ENCODE data around the gene TRAPPC14. TPM values are rescaled to one million over a fixed set of nuclear protein-coding genes. Genes with fewer than 3 reads are reported as not detected.
"Not testable (repeated sequence)": the region's sequence is repeated elsewhere in the genome, so short reads cannot be mapped to it uniquely, and the experiment has no call there.

The TRAPPC14 gene
- total RNA-seq, 1 donor from 2014 or later: 65.3 TPM

GRCh38 chr7:100148225-100148558, 10.3 kb downstream of the TRAPPC14 start:
- ChIA-PET POLR2A (interaction anchor here (0.6 to 3.2 kb wide), 37 partner anchors 8 to 1126 kb away, joined by 3 to 57 read pairs (median 5); partner anchors contain the start of genes AP4M1, BUD31, FBXO24 and GAL3ST4), CTCF (interaction anchor here (1.0 to 1.3 kb wide), 5 partner anchors 15 to 52 kb away, joined by 3 to 5 read pairs (median 4); no protein-coding TSS in a partner anchor)
- TF ChIP-seq CTCF (IDR thresholded peaks at IDR 0.05): no peak
- H3K4me3 Mint-ChIP-seq: peak overlapping the region; percentile 100
- intact Hi-C loops (cut with micrococcal nuclease): loop anchor here (1.0 to 2.0 kb wide), 8 partner anchors 10 to 281 kb away; partner anchors contain the start of genes GPC2, MEPCE, STAG3 and TRAPPC14
- ATAC-seq (ENCODE audit: low read depth) (peak; percentile 0), DNase-seq (no peak)
- H3K9me3 Mint-ChIP-seq: no peaks in the 10 kb centered on the region
- H3K4me1 Mint-ChIP-seq: peaks cover 43% of the 10 kb centered on the region
- H3K36me3 Mint-ChIP-seq (ENCODE audit: low read depth): peaks cover 26% of the 10 kb centered on the region
- H3K27ac Mint-ChIP-seq: peak overlapping the region; percentile 99
- no peaks in the 10 kb centered on the region for H3K27me3 Mint-ChIP-seq

GRCh38 chr7:100147278-100147677, 11.2 kb downstream of the TRAPPC14 start:
- Mint-ChIP-seq H3K27me3 (no peaks in the 10 kb centered on the region), H3K27ac (no peak overlapping the region), H3K9me3 (no peaks in the 10 kb centered on the region), H3K4me3 (no peak overlapping the region), H3K4me1 (peaks cover 35% of the 10 kb centered on the region), H3K36me3 (ENCODE audit: low read depth) (peaks cover 18% of the 10 kb centered on the region)
- intact Hi-C loops (cut with micrococcal nuclease): no loop called here
- no peak for TF ChIP-seq CTCF (IDR thresholded peaks at IDR 0.05)
- ChIA-PET POLR2A (interaction anchor here (0.6 to 3.2 kb wide), 7 partner anchors 9 to 738 kb away, joined by 3 to 31 read pairs (median 13); partner anchors contain the start of genes BUD31, GPC2, MBLAC1 and PDAP1), CTCF (interaction anchor here (1.1 to 1.2 kb wide), 2 partner anchors 14 to 18 kb away, joined by 3 read pairs; no protein-coding TSS in a partner anchor)
- no peak for DNase-seq
- ATAC-seq (ENCODE audit: low read depth): no peak

GRCh38 chr7:100146350-100146749, 12.2 kb downstream of the TRAPPC14 start:
- CTCF ChIA-PET: interaction anchor here (1.2 kb wide), 1 partner anchor 14 kb away, joined by 5 read pairs; no protein-coding TSS in a partner anchor
- H3K27me3 Mint-ChIP-seq; intact Hi-C loops (cut with micrococcal nuclease); H3K9me3 Mint-ChIP-seq; H3K27ac Mint-ChIP-seq; DNase-seq; ATAC-seq (ENCODE audit: low read depth); H3K4me3 Mint-ChIP-seq: not testable (repeated sequence)
- peaks cover 30% of the 10 kb centered on the region for H3K4me1 Mint-ChIP-seq
- POLR2A ChIA-PET: interaction anchor here (0.5 to 2.9 kb wide), 8 partner anchors 8 to 766 kb away, joined by 3 to 31 read pairs (median 4); partner anchors contain the start of genes AP4M1, GPC2 and STAG3
- peaks cover 12% of the 10 kb centered on the region for H3K36me3 Mint-ChIP-seq (ENCODE audit: low read depth)

GRCh38 chr7:100142461-100142860, 16.1 kb downstream of the TRAPPC14 start:
- Mint-ChIP-seq H3K4me1 (peaks cover 25% of the 10 kb centered on the region), H3K4me3 (no peak overlapping the region), H3K27ac (no peak overlapping the region), H3K36me3 (ENCODE audit: low read depth) (no peaks in the 10 kb centered on the region), H3K27me3 (no peaks in the 10 kb centered on the region), H3K9me3 (no peaks in the 10 kb centered on the region)
- CTCF ChIA-PET: interaction anchor here (0.7 kb wide), 1 partner anchor 9 kb away, joined by 3 read pairs; no protein-coding TSS in a partner anchor
- POLR2A ChIA-PET: no interaction called here
- no peak for TF ChIP-seq CTCF (IDR thresholded peaks at IDR 0.05)
- ATAC-seq (ENCODE audit: low read depth): no peak
- intact Hi-C loops (cut with micrococcal nuclease): no loop called here
- DNase-seq: no peak

- ChIA-PET POLR2A (no interaction called here), CTCF (interaction anchor here (1.4 kb wide), 1 partner anchor 11 kb away, joined by 3 read pairs; no protein-coding TSS in a partner anchor)
- Mint-ChIP-seq H3K9me3 (no peaks in the 10 kb centered on the region), H3K27me3 (no peaks in the 10 kb centered on the region), H3K36me3 (ENCODE audit: low read depth) (no peaks in the 10 kb centered on the region), H3K27ac (no peak overlapping the region), H3K4me3 (no peak overlapping the region), H3K4me1 (peaks cover 25% of the 10 kb centered on the region)
- TF ChIP-seq CTCF (IDR thresholded peaks at IDR 0.05): no peak
- DNase-seq: no peak
- intact Hi-C loops (cut with micrococcal nuclease): no loop called here
- no peak for ATAC-seq (ENCODE audit: low read depth)
Measured at GRCh38 chr7:100141555-100141949, 17.0 kb downstream of the TRAPPC14 start.

All from activated B cell treated with CpG ODN at 0.5 μM for 24 hours (primary cell).